ENCODE data around the gene MYPOP. TPM values are rescaled to one million over a fixed set of nuclear protein-coding genes. Genes with fewer than 3 reads are reported as not detected.

MYPOP gene
- total and polyA plus RNA-seq, 2 of the 13 experiments (the other 11 are each of a cell fraction or from before 2014, with no cell fraction given), result 2.3 to 2.7 TPM

GRCh38 chr19:45862564-45863334 lies 39.7 kb downstream of the MYPOP start, which contains the start of gene SYMPK (continued):
- TF ChIP-seq CENPBD1 (CRISPR knock-in tag; IDR thresholded peaks at IDR 0.05; ENCODE audit: borderline replicate concordance, low read depth) (no peak), KLF15 (CRISPR knock-in tag; IDR thresholded peaks at IDR 0.05; ENCODE audit: borderline replicate concordance) (no peak), SOX6 (IDR thresholded peaks at IDR 0.05) (no peak), SOX6 (CRISPR knock-in tag; IDR thresholded peaks at IDR 0.05) (peak; percentile 47; the same call in 1 of the 2 replicates), SP5 (CRISPR knock-in tag; IDR thresholded peaks at IDR 0.05; ENCODE audit: borderline replicate concordance, low read depth) (peak; percentile 83), ZNF280D (CRISPR knock-in tag; IDR thresholded peaks at IDR 0.05) (no peak; the same call in 1 of the 2 replicates), ZNF841 (CRISPR knock-in tag; IDR thresholded peaks at IDR 0.05; ENCODE audit: borderline replicate concordance) (no peak), KLF6 (CRISPR knock-in tag; IDR thresholded peaks at IDR 0.05) (peak; percentile 58; the same call in 1 of the 2 replicates), REXO4 (CRISPR knock-in tag; IDR thresholded peaks at IDR 0.05; ENCODE audit: borderline replicate concordance) (no peak), ZNF674 (CRISPR knock-in tag; IDR thresholded peaks at IDR 0.05; ENCODE audit: low read depth) (peak; percentile 54; the same call in 1 of the 2 replicates), ZBTB39 (CRISPR knock-in tag; IDR thresholded peaks at IDR 0.05) (peak; percentile 65; the same call in 1 of the 2 replicates), ZBTB42 (CRISPR knock-in tag; IDR thresholded peaks at IDR 0.05) (0 out of 2 replicates have a peak, but pooled peaks have one; percentile 50), DR1 (CRISPR knock-in tag; IDR thresholded peaks at IDR 0.05) (no peak), ZNF672 (CRISPR knock-in tag; IDR thresholded peaks at IDR 0.05) (0 out of 2 replicates have a peak, but pooled peaks have one; percentile 48), TRIM24 (CRISPR knock-in tag; IDR thresholded peaks at IDR 0.05) (no peak), ZNF276 (CRISPR knock-in tag; IDR thresholded peaks at IDR 0.05; ENCODE audit: low read depth) (no peak; the same call in 1 of the 2 replicates), MTF1 (CRISPR knock-in tag; IDR thresholded peaks at IDR 0.05) (no peak), ZNF101 (CRISPR knock-in tag; IDR thresholded peaks at IDR 0.05; ENCODE audit: borderline replicate concordance, low read depth) (0 out of 2 replicates have a peak, but pooled peaks have one; percentile 5), IRF2 (CRISPR knock-in tag; IDR thresholded peaks at IDR 0.05) (peak; percentile 97), ZNF260 (CRISPR knock-in tag; IDR thresholded peaks at IDR 0.05; ENCODE audit: borderline replicate concordance, low read depth) (no peak), ZNF782 (CRISPR knock-in tag; IDR thresholded peaks at IDR 0.05; ENCODE audit: borderline replicate concordance) (no peak)
